DND-41 (cell line): Measurements from ENCODE around the gene LRIT3.

ENCODE experiments used
- EZH2 ChIP-seq: IDR thresholded peaks from 3 replicates; pipeline ENCODE4 v1.6.1; 2012; ENCODE audit warnings: borderline replicate concordance, low read depth, mild to moderate bottlenecking, moderate library complexity, low read length, inconsistent platforms; ENCODE audit not compliant: severe bottlenecking
- TF ChIP-seq, protein P1 (sequence below): IDR thresholded peaks from 2 replicates; pipeline ENCODE4 v1.5.1; 2012; ENCODE audit warnings: borderline replicate concordance, low read length, moderate library complexity, mild to moderate bottlenecking; ENCODE audit not compliant: poor library complexity, severe bottlenecking; ENCODE audit errors: extremely low read depth

DNA sequence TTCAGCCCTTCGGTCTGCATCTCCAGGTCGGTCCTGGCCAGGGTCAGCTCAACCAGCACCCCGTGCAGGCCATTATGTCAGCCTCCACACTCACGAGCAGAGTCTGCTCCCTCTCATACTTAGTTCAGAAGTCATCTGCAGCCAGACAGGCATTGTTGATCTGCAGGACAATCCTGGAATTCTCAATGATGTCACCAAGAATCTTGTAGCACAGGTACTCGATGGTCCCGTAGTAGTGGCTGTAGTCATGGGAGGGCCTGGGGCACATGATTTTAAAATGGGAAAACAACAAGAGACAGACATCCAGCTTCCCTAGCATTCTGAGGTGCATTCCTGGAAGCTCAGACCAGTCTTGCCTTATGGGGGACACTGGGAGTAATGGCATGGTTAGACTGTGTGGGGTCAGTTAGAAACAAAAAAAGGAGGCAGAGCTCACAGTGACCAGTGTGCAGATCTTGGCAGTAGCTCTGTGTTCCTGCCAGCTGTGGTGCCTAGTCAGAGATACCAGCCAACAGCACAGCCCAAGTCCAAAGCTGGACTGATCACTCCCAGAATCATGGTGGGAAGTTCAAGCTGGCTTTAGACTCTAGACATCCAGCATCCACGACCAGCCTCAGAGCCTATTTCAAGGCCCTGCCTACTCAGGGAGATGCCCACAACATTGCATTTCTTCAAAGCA, 31.9 kb downstream of the LRIT3 start:
- TF ChIP-seq, protein P1, sequence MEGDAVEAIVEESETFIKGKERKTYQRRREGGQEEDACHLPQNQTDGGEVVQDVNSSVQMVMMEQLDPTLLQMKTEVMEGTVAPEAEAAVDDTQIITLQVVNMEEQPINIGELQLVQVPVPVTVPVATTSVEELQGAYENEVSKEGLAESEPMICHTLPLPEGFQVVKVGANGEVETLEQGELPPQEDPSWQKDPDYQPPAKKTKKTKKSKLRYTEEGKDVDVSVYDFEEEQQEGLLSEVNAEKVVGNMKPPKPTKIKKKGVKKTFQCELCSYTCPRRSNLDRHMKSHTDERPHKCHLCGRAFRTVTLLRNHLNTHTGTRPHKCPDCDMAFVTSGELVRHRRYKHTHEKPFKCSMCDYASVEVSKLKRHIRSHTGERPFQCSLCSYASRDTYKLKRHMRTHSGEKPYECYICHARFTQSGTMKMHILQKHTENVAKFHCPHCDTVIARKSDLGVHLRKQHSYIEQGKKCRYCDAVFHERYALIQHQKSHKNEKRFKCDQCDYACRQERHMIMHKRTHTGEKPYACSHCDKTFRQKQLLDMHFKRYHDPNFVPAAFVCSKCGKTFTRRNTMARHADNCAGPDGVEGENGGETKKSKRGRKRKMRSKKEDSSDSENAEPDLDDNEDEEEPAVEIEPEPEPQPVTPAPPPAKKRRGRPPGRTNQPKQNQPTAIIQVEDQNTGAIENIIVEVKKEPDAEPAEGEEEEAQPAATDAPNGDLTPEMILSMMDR, result no peak
- no peak for TF ChIP-seq EZH2
